HG03139 (cell line): ENCODE results near the gene NME4.
"Not testable (repeated sequence)": the region's sequence is repeated elsewhere in the genome, so short reads cannot be mapped to it uniquely, and the experiment has no call there.

Experiments
- ATAC-seq: cut with Tn5 transposase; IDR thresholded peaks from one replicate; pipeline ENCODE4 v1.9.1; 2021; ENCODE audit not compliant: unreplicated experiment

NME4 gene

GRCh38 chr16:396199-396598, 800 bp upstream of the NME4 start:
- no peak for ATAC-seq

DNA sequence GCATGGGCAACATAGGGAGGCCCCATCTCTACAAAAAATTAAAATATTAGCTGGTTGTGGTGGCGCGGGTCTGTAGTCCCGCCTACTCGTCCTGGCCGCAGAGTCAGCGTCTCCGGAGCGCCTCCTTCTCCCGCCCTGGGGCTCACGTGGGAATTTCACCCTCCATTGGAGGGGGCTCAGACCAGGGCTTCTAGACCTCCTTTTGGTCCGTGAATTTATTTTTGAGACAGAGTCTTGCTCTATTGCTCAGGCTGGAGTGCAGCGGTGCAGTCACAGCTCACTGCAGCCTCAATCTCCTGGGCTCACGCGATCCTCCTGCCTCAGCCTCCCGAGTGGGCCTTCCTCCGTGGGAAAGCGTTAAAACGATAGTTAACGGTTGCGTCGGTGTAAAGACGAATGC, 394 bp upstream of the NME4 start:
- no peak for ATAC-seq

- ATAC-seq, result no peak
Observed at GRCh38 chr16:397736-398332, 835 bp downstream of the NME4 start.

GRCh38 chr16:398561-399339, 1.8 kb downstream of the NME4 start:
- no peak for ATAC-seq

DNA sequence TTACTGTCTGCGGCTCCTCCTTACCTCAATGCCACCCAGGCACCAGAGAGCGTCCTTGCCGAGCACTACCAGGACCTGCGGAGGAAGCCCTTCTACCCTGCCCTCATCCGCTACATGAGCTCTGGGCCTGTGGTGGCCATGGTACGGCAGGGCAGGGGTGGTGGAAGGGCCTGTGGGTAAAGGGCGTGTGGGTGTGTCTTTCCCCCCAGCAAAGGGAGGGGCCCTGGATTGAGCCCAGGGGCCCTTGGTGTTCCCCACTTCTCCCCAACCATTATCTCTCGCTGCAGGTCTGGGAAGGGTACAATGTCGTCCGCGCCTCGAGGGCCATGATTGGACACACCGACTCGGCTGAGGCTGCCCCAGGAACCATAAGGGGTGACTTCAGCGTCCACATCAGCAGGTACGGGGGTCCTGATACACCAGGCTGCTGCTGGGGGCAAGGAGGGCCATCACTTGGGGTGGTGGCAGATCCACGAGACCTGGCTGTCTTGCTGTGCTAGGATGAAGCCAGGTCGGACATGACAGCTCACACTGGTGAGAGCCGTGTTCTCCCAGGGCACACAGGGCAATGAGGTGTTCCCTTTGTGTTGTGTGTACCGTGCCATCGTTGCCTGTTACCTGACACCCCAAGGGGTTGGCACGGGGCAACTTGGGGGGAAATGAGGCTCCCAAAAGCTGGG, 2.5 kb downstream of the NME4 start:
- no peak for ATAC-seq

DNA sequence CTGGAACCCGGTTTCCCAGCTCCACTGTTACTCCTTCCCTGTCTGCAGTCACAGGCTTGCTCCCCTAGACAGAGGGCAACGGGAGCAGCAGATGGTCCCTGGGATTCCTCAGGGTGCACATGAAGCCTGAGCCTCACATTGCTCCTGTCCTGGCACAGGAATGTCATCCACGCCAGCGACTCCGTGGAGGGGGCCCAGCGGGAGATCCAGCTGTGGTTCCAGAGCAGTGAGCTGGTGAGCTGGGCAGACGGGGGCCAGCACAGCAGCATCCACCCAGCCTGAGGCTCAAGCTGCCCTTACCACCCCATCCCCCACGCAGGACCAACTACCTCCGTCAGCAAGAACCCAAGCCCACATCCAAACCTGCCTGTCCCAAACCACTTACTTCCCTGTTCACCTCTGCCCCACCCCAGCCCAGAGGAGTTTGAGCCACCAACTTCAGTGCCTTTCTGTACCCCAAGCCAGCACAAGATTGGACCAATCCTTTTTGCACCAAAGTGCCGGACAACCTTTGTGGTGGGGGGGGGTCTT, 3.1 kb downstream of the NME4 start:
- ATAC-seq, result no peak

DNA sequence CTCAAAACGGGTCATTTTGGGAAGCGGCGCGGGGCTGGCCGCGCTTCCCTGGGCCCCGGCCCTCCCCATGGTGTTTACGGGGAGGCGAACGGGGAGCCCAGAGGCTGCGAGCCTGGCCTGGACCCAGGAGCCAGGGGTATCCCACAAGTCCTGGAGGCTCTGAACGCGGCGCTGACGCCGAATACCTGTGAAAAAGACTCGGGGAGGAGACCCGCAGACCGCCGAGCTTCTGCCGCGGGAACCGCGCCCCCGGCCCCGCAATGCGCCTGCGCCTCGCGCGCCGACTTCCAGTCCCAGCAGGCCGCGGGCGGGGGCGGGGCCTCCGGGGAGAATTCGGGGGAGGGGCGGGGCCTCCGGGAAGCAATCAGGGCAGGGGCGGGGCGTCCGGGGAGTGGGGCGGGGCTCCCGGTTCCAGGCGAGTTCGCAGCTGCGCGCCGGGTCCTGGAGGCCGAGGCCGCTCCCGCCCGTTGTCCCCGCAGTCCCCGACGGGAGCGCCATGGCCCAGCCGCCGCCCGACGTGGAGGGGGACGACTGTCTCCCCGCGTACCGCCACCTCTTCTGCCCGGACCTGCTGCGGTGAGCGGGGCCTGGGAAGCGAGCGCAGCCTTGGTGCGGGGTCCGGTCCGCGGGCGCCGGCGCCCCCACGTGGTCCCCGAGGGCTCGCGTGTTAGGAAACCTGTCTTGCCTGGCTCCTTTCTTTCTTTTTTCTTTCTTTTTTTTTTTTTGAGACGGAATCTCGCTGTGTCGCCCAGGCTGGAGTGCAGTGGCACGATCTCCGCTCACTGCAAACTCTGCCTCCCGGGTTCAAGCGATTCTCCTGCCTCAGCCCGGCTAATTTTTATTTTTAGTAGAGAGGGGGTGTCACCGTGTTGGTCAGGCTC, 4.7 kb downstream of the NME4 start, which contains the start of gene DECR2:
Gene DECR2 (plus strand): TSS at position 418 of the 881 bp plus-strand sequence. CDS start 79 bp downstream, at position 497.
- peak; percentile 45 for ATAC-seq

DNA sequence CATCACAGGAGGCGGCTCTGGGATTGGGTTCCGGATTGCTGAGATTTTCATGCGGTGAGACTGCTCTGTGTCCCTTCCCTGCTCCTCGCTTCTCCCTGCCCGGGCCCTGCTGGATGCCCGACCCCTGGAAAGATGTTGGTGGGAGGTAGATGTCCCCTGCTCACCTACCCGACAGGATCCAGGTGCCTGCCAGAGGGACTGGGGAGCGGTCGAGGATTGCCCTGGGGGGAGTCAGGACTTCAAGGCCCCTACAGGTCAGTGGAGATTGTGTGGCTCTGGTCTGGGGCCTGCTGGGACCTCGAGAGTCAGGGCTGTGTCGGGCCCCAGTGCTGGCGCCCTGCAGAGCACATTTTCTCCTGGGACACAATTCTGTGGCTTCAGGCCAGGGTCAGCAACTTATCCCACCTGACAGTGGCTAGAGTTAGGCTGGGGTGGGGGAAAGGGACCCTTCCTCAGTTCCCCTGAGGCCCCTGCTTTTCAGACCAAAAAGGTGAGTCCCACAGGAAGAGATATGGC, 8.0 kb downstream of the NME4 start:
- ATAC-seq, result no peak

DNA sequence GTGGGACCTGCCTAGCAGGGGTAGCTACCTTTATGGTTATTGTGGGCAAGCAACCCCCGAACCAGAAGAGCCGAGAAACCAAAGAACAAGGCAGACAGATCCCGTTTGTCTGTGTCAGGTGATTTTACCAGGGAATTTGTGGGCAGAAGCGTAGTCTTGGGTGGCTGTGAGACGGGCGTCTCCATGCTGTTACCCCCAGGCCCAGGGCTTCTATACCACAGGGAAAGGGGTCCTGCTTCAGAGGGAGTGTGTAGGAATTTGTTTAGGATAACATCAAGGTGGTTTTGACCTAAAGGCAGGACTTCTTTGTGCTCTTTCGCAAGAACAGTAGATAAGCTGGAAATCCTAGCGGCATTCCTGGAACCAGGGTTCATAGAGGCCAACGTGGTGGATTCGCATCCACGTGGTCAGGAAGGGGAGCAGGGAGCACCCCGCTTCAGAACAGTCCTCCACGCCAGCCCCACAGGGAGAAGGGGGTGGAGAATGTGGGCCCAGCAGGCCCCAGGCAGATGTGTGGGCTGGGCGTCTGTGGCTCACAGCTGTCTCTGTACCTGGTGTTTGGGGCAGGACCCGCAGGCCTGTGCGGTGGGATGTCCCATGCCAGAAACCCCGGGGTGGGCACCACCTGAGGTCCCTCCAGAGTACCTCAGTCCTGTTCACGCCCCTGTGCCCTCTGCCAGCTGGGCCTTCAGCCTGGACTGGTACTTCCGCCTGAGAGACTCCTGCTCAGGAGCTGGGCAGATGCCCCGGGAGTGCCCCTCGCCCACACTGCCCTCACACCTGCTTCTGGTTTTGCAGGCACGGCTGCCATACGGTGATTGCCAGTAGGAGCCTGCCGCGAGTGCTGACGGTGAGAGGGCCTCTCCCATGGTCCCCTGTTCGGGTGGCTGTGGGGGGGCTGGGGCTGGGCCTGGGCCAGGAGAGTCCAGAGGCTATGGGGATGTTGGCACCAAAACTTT, 8.8 kb downstream of the NME4 start:
- no peak for ATAC-seq

- ATAC-seq, result no peak
Observed at GRCh38 chr16:407253-407652, 10.3 kb downstream of the NME4 start.

GRCh38 chr16:410516-411178, 13.6 kb downstream of the NME4 start:
- ATAC-seq, result no peak

- no peak for ATAC-seq
Observed at GRCh38 chr16:411576-412265, 14.7 kb downstream of the NME4 start.

GRCh38 chr16:414395-415169, 17.6 kb downstream of the NME4 start:
- ATAC-seq, result no peak

DNA sequence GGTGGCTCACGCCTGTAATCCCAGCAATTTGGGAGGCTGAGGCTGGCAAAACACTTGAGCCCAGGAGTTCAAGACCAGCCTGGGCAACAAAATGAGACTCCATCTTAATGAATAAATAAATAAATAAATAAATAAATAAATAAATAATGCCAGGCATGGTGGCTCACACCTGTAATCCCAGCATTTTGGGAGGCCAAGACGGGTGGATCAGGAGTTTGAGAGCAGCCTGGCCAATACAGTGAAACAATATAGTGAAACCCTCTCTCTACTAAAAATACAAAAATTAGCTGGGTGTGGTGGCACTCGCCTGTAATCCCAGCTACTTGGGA, 18.1 kb downstream of the NME4 start:
- ATAC-seq, result not testable (repeated sequence)

DNA sequence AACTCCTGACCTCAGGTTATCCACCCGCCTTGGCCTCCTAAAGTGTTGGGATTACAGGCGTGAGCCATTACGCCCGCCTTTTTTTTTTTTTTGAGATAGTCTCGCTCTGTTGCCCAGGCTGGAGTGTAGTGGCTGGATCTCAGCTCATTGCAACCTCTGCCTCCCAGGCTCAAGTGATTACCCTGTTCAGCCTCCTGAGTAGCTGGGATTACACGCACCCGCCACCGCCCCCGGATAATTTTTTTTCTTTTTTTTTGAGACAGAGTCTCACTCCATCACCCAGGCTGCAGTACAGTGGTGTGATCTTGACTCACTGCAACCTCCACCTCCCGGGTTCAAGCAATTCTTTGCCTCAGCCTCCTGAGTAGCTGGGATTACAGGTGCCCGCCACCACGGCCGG, 25.2 kb downstream of the NME4 start:
- ATAC-seq, result not testable (repeated sequence)

DNA sequence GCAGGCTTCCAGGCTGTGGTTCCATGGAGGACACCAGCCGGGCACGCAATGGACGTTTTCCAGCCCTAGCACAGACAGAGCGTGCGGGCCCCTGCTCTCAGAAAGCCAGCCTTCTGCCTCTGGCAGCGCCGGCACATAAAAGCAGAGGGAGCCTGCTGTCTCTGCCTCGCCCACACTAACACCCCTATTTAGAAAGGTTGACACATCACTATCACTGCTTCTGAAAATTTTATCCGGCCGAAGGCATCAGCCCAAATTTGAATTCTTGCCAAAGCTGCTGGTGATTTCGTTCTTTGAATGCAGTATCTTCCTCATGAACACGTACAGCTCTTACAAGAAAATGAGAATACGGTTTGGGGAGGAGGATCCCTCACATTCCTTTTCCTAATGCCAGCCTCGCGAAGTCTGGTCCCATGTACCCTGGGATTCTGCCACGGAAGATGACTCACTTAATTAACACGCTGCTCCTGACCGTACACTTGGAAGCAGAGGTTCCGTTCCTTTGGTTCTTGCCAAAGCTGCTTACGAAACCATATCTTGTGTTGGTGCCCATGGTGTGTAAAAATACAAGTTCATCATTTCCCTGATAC, 27.1 kb downstream of the NME4 start:
- ATAC-seq, result no peak

- no peak for ATAC-seq
Observed at GRCh38 chr16:424623-425081, 27.7 kb downstream of the NME4 start.
